Fibroblast of lung (primary cell): ENCODE results near the gene SLC6A12. TPM values are rescaled to one million over a fixed set of nuclear protein-coding genes. Genes with fewer than 3 reads are reported as not detected.

Source experiments
- DNase-seq, 2 donors: peaks; one replicate each; pipeline versions ENCODE4 v3.0.0 to v3.0.0-alpha.2; 2010; ENCODE audit warnings: low read depth in 2 of 2
- H2AFZ ChIP-seq: 2 replicates; pipeline ENCODE4 v1.5.1; 2012; ENCODE audit warnings: low read length, control low read depth, inconsistent platforms
- H3K27ac ChIP-seq: 2 replicates; pipeline ENCODE4 v1.5.1; 2011; ENCODE audit warnings: low read length, control low read depth; ENCODE audit not compliant: insufficient read depth
- H3K27me3 ChIP-seq: 2 replicates; pipeline ENCODE4 v1.5.1; 2011; ENCODE audit warnings: mild to moderate bottlenecking, low read length; ENCODE audit not compliant: control insufficient read depth, insufficient read depth
- H3K36me3 ChIP-seq: 2 replicates; pipeline ENCODE4 v1.5.1; 2011; ENCODE audit warnings: low read length; ENCODE audit not compliant: control insufficient read depth, insufficient read depth
- H3K4me1 ChIP-seq: 2 replicates; pipeline ENCODE4 v1.5.1; 2011; ENCODE audit warnings: low read length; ENCODE audit not compliant: control insufficient read depth, insufficient read depth; ENCODE audit errors: extremely low read depth
- H3K4me2 ChIP-seq: 2 replicates; pipeline ENCODE4 v1.5.1; 2011; ENCODE audit warnings: low read length, control low read depth; ENCODE audit not compliant: insufficient read depth; ENCODE audit errors: extremely low read depth
- H3K4me3 ChIP-seq, 4 experiments: fragments of 200-600 bp in 1 of 4; sonication (generic) in 1 of 4; replicated peaks in 1 of 4; 2 replicates each; pipeline ENCODE4 v1.5.1; 2011 to 2016; ENCODE audit warnings: low read length in 4 of 4, low read depth in 3 of 4, mild to moderate bottlenecking in 3 of 4, control low read depth in 2 of 4, inconsistent platforms in 1 of 4, mixed read lengths in 1 of 4; ENCODE audit not compliant: insufficient read depth in 1 of 4; ENCODE audit errors: control extremely low read depth in 1 of 4
- H3K79me2 ChIP-seq: 2 replicates; pipeline ENCODE4 v1.5.1; 2012; ENCODE audit warnings: mild to moderate bottlenecking, low read length, inconsistent platforms; ENCODE audit not compliant: control insufficient read depth, insufficient read depth
- H3K9ac ChIP-seq: 2 replicates; pipeline ENCODE4 v1.5.1; 2011; ENCODE audit warnings: mild to moderate bottlenecking, low read length, control low read depth; ENCODE audit not compliant: insufficient read depth
- H3K9me3 ChIP-seq: 2 replicates; pipeline ENCODE4 v1.5.1; 2012; ENCODE audit warnings: low read depth, low read length; ENCODE audit not compliant: control insufficient read depth, insufficient read depth
- H4K20me1 ChIP-seq: 2 replicates; pipeline ENCODE4 v1.5.1; 2011; ENCODE audit warnings: low read length; ENCODE audit not compliant: control insufficient read depth, insufficient read depth; ENCODE audit errors: extremely low read depth
- CTCF ChIP-seq, 2 donors: IDR thresholded peaks in 1 of 2; conservative IDR thresholded peaks in 1 of 2; 1 replicate in 1 of 2; 2 replicates in 1 of 2; pipeline ENCODE4 v1.5.1; 2011 to 2012; ENCODE audit warnings: low read length in 2 of 2, control low read depth in 1 of 2, inconsistent platforms in 1 of 2, low read depth in 1 of 2, mild to moderate bottlenecking in 1 of 2
- EZH2 ChIP-seq: IDR thresholded peaks from 2 replicates; pipeline ENCODE4 v1.5.1; 2012; ENCODE audit warnings: low read length, control low read depth, mild to moderate bottlenecking; ENCODE audit errors: missing control alignments
- polyA minus RNA-seq: library from RNA; depleted of rRNA, polyadenylated mRNA; stranded (reverse); fragments of >200 nt; gene quantifications from 2 replicates; pipeline ENCODE4 v1.2.3, GENCODE V29; 2011; ENCODE audit warnings: low replicate concordance
- polyA plus RNA-seq, 2 donors: library from polyadenylated mRNA; depleted of rRNA in 1 of 2; stranded (reverse) in 1 of 2; unstranded in 1 of 2; fragments of >200 nt; gene quantifications; 2 replicates each; pipeline ENCODE4 v1.2.1, GENCODE V29; 2011 to 2012; ENCODE audit warnings: missing spikeins in 1 of 2
- total RNA-seq: library from RNA; depleted of rRNA; stranded (reverse); fragments of >200 nt; gene quantifications from 2 replicates; pipeline ENCODE4 v1.2.1, GENCODE V29; 2014

SLC6A12 gene
- under 0.01 TPM in 1 of 2 replicates, not detected in the other for total RNA-seq
- polyA plus RNA-seq = not detected in 2 replicates
- not detected in 2 replicates for polyA plus RNA-seq (2012)
- 6.8 and 8.7 TPM in 2 replicates for polyA minus RNA-seq

- Histone ChIP-seq H3K36me3 (no peaks in the 10 kb centered on the region), H3K4me3 (no peak within 1 kb of the TSS), H4K20me1 (no peaks in the 10 kb centered on the region), H3K9me3 (no peaks in the 10 kb centered on the region), H3K9ac (no peak within 1 kb of the TSS), H3K4me2 (no peak within 1 kb of the TSS), H3K4me1 (no peaks in the 10 kb centered on the region), H3K27ac (no peak within 1 kb of the TSS), H3K79me2 (no peaks in the 10 kb centered on the region), H3K27me3 (peaks cover 17% of the 10 kb centered on the region), H2AFZ (no peak within 1 kb of the TSS)
- no peak for DNase-seq
- TF ChIP-seq CTCF (conservative IDR thresholded peaks at IDR 0.05 in 1 of 2, IDR thresholded peaks at IDR 0.05 in 1 of 2; ENCODE audit: low read depth in 1 of 2, low read length in 2 of 2) (no peak), EZH2 (peak; percentile 23)
These were observed at the start of gene SLC6A12 for GRCh38 chr12:214003-214741. Gene SLC6A12 (minus strand): TSS chr12:214157. CDS start chr12:209986, 4,171 bp downstream.

GRCh38 chr12:263574-263973 is 49.6 kb upstream of the SLC6A12 start:
- Histone ChIP-seq H3K36me3 (no peaks in the 10 kb centered on the region), H2AFZ (no peak overlapping the region), H3K9me3 (no peaks in the 10 kb centered on the region), H3K27ac (no peak overlapping the region), H3K27me3 (peaks cover 16% of the 10 kb centered on the region), H3K79me2 (no peaks in the 10 kb centered on the region), H3K4me2 (no peak overlapping the region), H3K4me3 (no peak overlapping the region), H3K4me1 (no peaks in the 10 kb centered on the region), H4K20me1 (no peaks in the 10 kb centered on the region), H3K9ac (no peak overlapping the region)
- peak in 1 of 2 donors; percentile 66 for DNase-seq
- no peak for TF ChIP-seq CTCF (conservative IDR thresholded peaks at IDR 0.05 in 1 of 2, IDR thresholded peaks at IDR 0.05 in 1 of 2; ENCODE audit: low read depth in 1 of 2, low read length in 2 of 2)
- no peak for TF ChIP-seq EZH2

GRCh38 chr12:262817-263216 is 48.9 kb upstream of the SLC6A12 start, which contains the start of gene SLC6A13:
Gene SLC6A13 (minus strand): TSS chr12:262836. CDS start chr12:260052, 2,784 bp downstream.
- H3K27me3 ChIP-seq = peaks cover 9% of the 10 kb centered on the region
- peak in 1 of 2 donors; percentile 58 for DNase-seq
- H3K4me1 ChIP-seq = no peaks in the 10 kb centered on the region
- TF ChIP-seq EZH2 (no peak), CTCF (conservative IDR thresholded peaks at IDR 0.05 in 1 of 2, IDR thresholded peaks at IDR 0.05 in 1 of 2; ENCODE audit: low read depth in 1 of 2, low read length in 2 of 2) (no peak)
- H3K27ac ChIP-seq = no peak within 1 kb of the TSS
- H3K9me3 ChIP-seq = no peaks in the 10 kb centered on the region
- H2AFZ ChIP-seq = no peak within 1 kb of the TSS
- H4K20me1 ChIP-seq = no peaks in the 10 kb centered on the region
- H3K36me3 ChIP-seq = no peaks in the 10 kb centered on the region
- no peak within 1 kb of the TSS for H3K4me2 ChIP-seq
- no peak within 1 kb of the TSS for H3K4me3 ChIP-seq
- H3K9ac ChIP-seq = no peak within 1 kb of the TSS
- H3K79me2 ChIP-seq = no peaks in the 10 kb centered on the region
